GM12801 (cell line): Measurements from ENCODE around the gene CC2D1A.

Experiments used
- TF ChIP-seq, protein P1 (sequence below): IDR thresholded peaks from one replicate; pipeline ENCODE4 v1.5.1; 2011; ENCODE audit warnings: control low read depth; ENCODE audit not compliant: insufficient read length; ENCODE audit errors: extremely low read depth

The CC2D1A gene

GRCh38 chr19:13926010-13926409, 20.0 kb downstream of the CC2D1A start:
- TF ChIP-seq, protein P1, sequence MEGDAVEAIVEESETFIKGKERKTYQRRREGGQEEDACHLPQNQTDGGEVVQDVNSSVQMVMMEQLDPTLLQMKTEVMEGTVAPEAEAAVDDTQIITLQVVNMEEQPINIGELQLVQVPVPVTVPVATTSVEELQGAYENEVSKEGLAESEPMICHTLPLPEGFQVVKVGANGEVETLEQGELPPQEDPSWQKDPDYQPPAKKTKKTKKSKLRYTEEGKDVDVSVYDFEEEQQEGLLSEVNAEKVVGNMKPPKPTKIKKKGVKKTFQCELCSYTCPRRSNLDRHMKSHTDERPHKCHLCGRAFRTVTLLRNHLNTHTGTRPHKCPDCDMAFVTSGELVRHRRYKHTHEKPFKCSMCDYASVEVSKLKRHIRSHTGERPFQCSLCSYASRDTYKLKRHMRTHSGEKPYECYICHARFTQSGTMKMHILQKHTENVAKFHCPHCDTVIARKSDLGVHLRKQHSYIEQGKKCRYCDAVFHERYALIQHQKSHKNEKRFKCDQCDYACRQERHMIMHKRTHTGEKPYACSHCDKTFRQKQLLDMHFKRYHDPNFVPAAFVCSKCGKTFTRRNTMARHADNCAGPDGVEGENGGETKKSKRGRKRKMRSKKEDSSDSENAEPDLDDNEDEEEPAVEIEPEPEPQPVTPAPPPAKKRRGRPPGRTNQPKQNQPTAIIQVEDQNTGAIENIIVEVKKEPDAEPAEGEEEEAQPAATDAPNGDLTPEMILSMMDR, result no peak

DNA sequence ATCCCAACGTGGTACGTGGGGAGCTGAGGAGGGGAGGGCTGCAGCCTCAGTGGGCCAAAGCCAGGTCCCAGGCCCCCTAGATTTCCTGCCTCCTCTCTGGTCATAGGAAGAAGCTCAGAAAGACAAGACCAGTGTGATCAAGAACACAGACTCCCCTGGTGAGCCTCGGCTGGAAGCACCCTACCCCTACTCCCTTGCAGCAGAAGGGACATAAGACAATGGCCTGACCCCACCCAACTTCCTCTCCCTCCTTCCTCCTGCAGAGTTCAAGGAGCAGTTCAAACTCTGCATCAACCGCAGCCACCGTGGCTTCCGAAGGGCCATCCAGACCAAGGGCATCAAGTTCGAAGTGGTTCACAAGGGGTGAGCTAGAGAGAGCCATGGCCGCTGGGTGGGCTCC, 20.7 kb downstream of the CC2D1A start:
- TF ChIP-seq, protein P1, result no peak

GRCh38 chr19:13929340-13929739, 23.3 kb downstream of the CC2D1A start:
- TF ChIP-seq, protein P1, result no peak

GRCh38 chr19:13929956-13930355, 24.0 kb downstream of the CC2D1A start:
- TF ChIP-seq, protein P1, result no peak

GRCh38 chr19:13930402-13930801, 24.4 kb downstream of the CC2D1A start:
- TF ChIP-seq, protein P1, result no peak

- TF ChIP-seq, protein P1, result no peak
Observed at GRCh38 chr19:13931391-13932148, 25.6 kb downstream of the CC2D1A start.

- TF ChIP-seq, protein P1, result no peak
Observed at GRCh38 chr19:13932149-13932637, 26.2 kb downstream of the CC2D1A start.
